ENCODE data around the gene SLC2A9.

Gene SLC2A9

DNA sequence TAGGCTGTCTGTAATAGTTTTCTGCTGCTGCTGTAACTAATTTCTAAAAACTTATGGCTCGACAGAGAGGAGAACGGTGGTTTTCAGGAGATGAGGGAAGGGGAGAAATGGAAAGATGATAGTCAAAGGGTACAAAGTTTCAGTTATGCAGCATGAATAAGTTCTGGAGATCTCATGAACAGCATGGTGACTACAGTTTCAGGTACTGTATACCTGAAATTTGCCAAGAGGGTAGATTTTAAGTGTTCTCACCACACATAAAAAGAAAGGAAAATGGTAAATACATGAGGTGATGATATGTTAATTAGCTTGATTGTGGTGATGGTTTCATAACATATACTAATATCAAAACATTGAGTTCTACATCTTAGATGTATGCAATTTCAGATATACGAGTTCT, 205.0 kb downstream of the SLC2A9 start:
- Histone ChIP-seq H3K4me3 (ENCODE audit: low read depth, low read length) (no peak overlapping the region), H3K14ac (ENCODE audit: low read length) (no peak overlapping the region), H2BK5ac (ENCODE audit: low read depth, low read length, poor library complexity) (no peak overlapping the region), H3K4me1 (ENCODE audit: control insufficient read depth in 1 of 2, insufficient read depth in 2 of 2, low read length in 2 of 2) (no peaks in the 10 kb centered on the region), H3K27ac (ENCODE audit: low read depth, low read length) (no peak overlapping the region), H4K91ac (ENCODE audit: low read depth, low read length) (no peak overlapping the region), H2BK12ac (ENCODE audit: low read length) (no peak overlapping the region), H3K27me3 (ENCODE audit: insufficient read depth, low read length) (no peaks in the 10 kb centered on the region), H3K23ac (ENCODE audit: low read length) (no peak overlapping the region), H4K12ac (ENCODE audit: low read depth, low read length) (no peak overlapping the region), H3K4me2 (ENCODE audit: low read length) (no peak overlapping the region), H2AK5ac (ENCODE audit: low read length) (no peak overlapping the region), H3K9ac (ENCODE audit: low read length) (no peak overlapping the region), H3K79me2 (ENCODE audit: control insufficient read depth, insufficient read depth, low read length, poor library complexity) (no peaks in the 10 kb centered on the region), H3K9me3 (ENCODE audit: insufficient read depth, low read depth, low read length) (peaks cover 2% of the 10 kb centered on the region), H3K79me1 (ENCODE audit: low read length) (no peaks in the 10 kb centered on the region), H3K18ac (ENCODE audit: low read length) (no peak overlapping the region), H2BK120ac (ENCODE audit: insufficient read depth, low read length, poor library complexity) (no peak overlapping the region), H3K36me3 (ENCODE audit: control insufficient read depth in 1 of 2, insufficient read depth in 2 of 2, low read length in 2 of 2) (no peaks in the 10 kb centered on the region), H3K4ac (ENCODE audit: low read depth, low read length) (no peak overlapping the region), H4K8ac (ENCODE audit: low read depth, low read length) (no peak overlapping the region), H2AFZ (ENCODE audit: insufficient read depth, low read length, poor library complexity) (no peak overlapping the region)
- no CpG with 5 or more reads among the region's 3 CpGs for WGBS (ENCODE audit: extremely low coverage, insufficient coverage, insufficient read length)
- DNase-seq = no peak

DNA sequence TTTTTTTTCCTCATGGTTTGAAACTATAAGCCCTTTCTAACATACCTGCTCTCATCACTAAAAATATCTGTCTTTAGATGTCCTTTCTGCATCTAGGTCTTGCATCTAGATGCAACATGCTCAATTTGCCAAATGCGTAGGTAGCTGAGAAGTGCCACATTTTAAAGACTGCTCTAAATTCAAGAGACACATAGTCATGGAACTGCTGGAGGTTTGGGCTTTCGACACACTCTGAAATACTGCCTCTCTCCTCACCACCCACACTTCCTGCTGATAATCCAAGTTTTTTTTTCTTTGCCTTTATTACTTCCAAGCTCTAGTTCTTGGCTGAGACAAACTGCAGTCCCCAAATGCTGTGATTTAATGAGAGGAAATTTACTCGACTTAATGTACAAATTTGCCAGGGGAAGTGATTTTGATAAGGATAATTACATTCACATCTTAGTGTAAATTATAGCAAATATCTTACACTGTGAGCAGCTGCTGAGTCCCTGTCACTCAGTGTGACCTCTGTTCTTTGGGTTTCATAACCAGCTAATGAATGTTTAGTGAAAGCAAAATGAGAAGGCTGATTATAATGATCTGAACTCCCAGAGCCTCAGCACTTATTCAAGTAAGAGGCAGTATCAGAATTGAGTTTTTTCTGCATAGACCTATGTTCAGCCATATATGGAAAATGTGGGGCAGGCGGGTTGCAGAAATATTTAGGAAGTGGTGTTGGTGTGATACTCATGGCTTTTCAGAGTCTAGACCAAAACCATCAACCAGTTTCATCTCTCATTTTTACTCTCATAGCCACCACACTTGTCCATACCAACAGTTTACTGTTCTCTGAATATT, 208.6 kb downstream of the SLC2A9 start:
- H3K4me2 ChIP-seq (ENCODE audit: low read length) = no peak overlapping the region
- no peak overlapping the region for H3K27ac ChIP-seq (ENCODE audit: low read depth, low read length)
- WGBS (ENCODE audit: extremely low coverage, insufficient coverage, insufficient read length) = no CpG with 5 or more reads among the region's 4 CpGs
- H3K9me3 ChIP-seq (ENCODE audit: insufficient read depth, low read depth, low read length) = peaks cover 1% of the 10 kb centered on the region
- no peaks in the 10 kb centered on the region for H3K27me3 ChIP-seq (ENCODE audit: insufficient read depth, low read length)
- no peak overlapping the region for H3K23ac ChIP-seq (ENCODE audit: low read length)
- H4K12ac ChIP-seq (ENCODE audit: low read depth, low read length) = no peak overlapping the region
- H3K79me2 ChIP-seq (ENCODE audit: control insufficient read depth, insufficient read depth, low read length, poor library complexity) = no peaks in the 10 kb centered on the region
- no peak overlapping the region for H2BK5ac ChIP-seq (ENCODE audit: low read depth, low read length, poor library complexity)
- H3K4me3 ChIP-seq (ENCODE audit: low read depth, low read length) = no peak overlapping the region
- no peak overlapping the region for H2BK12ac ChIP-seq (ENCODE audit: low read length)
- H3K4me1 ChIP-seq (ENCODE audit: control insufficient read depth in 1 of 2, insufficient read depth in 2 of 2, low read length in 2 of 2) = no peaks in the 10 kb centered on the region
- no peak overlapping the region for H2BK120ac ChIP-seq (ENCODE audit: insufficient read depth, low read length, poor library complexity)
- no peak for DNase-seq
- no peak overlapping the region for H2AFZ ChIP-seq (ENCODE audit: insufficient read depth, low read length, poor library complexity)
- H3K4ac ChIP-seq (ENCODE audit: low read depth, low read length) = no peak overlapping the region
- H2AK5ac ChIP-seq (ENCODE audit: low read length) = no peak overlapping the region
- H3K14ac ChIP-seq (ENCODE audit: low read length) = no peak overlapping the region
- H3K36me3 ChIP-seq (ENCODE audit: control insufficient read depth in 1 of 2, insufficient read depth in 2 of 2, low read length in 2 of 2) = no peaks in the 10 kb centered on the region
- H4K91ac ChIP-seq (ENCODE audit: low read depth, low read length) = no peak overlapping the region
- no peaks in the 10 kb centered on the region for H3K79me1 ChIP-seq (ENCODE audit: low read length)
- H4K8ac ChIP-seq (ENCODE audit: low read depth, low read length) = no peak overlapping the region
- no peak overlapping the region for H3K9ac ChIP-seq (ENCODE audit: low read length)
- H3K18ac ChIP-seq (ENCODE audit: low read length) = no peak overlapping the region

DNA sequence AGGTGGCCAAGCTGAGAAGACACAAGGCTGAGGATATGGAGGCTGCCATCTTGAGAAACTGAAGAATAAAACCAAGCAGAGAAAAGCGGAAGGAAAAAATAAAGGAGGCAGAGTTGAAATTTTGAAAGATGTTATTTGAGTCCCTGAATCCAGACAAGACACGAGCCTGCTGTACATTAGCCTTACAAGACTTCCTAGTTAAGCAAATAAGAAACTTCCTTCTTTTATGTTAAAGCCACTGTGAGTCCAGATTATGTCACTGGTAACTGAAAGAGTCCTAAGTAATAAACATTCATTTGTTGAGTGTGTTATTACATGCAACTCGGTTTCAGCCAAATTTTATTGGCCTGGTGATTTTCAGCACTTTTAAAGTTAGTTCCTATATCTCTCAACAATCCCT, 209.5 kb downstream of the SLC2A9 start:
- Histone ChIP-seq H3K27me3 (ENCODE audit: insufficient read depth, low read length) (no peaks in the 10 kb centered on the region), H2BK5ac (ENCODE audit: low read depth, low read length, poor library complexity) (no peak overlapping the region), H4K12ac (ENCODE audit: low read depth, low read length) (no peak overlapping the region), H3K27ac (ENCODE audit: low read depth, low read length) (no peak overlapping the region), H3K79me1 (ENCODE audit: low read length) (no peaks in the 10 kb centered on the region), H3K14ac (ENCODE audit: low read length) (no peak overlapping the region), H4K8ac (ENCODE audit: low read depth, low read length) (no peak overlapping the region), H3K36me3 (ENCODE audit: control insufficient read depth in 1 of 2, insufficient read depth in 2 of 2, low read length in 2 of 2) (no peaks in the 10 kb centered on the region), H3K18ac (ENCODE audit: low read length) (no peak overlapping the region), H2AFZ (ENCODE audit: insufficient read depth, low read length, poor library complexity) (no peak overlapping the region), H3K4me2 (ENCODE audit: low read length) (no peak overlapping the region), H3K23ac (ENCODE audit: low read length) (no peak overlapping the region), H2BK12ac (ENCODE audit: low read length) (no peak overlapping the region), H3K9me3 (ENCODE audit: insufficient read depth, low read depth, low read length) (no peaks in the 10 kb centered on the region), H3K79me2 (ENCODE audit: control insufficient read depth, insufficient read depth, low read length, poor library complexity) (no peaks in the 10 kb centered on the region), H3K4me1 (ENCODE audit: control insufficient read depth in 1 of 2, insufficient read depth in 2 of 2, low read length in 2 of 2) (no peaks in the 10 kb centered on the region), H4K91ac (ENCODE audit: low read depth, low read length) (no peak overlapping the region), H2BK120ac (ENCODE audit: insufficient read depth, low read length, poor library complexity) (no peak overlapping the region), H3K4me3 (ENCODE audit: low read depth, low read length) (no peak overlapping the region), H2AK5ac (ENCODE audit: low read length) (no peak overlapping the region), H3K4ac (ENCODE audit: low read depth, low read length) (no peak overlapping the region), H3K9ac (ENCODE audit: low read length) (no peak overlapping the region)
- no CpG with 5 or more reads among the region's 3 CpGs for WGBS (ENCODE audit: extremely low coverage, insufficient coverage, insufficient read length)
- no peak for DNase-seq

- Histone ChIP-seq H3K9me3 (ENCODE audit: insufficient read depth, low read depth, low read length) (peaks cover 3% of the 10 kb centered on the region), H4K8ac (ENCODE audit: low read depth, low read length) (no peak overlapping the region), H3K79me1 (ENCODE audit: low read length) (no peaks in the 10 kb centered on the region)
These were observed 213.2 kb downstream of the SLC2A9 start for GRCh38 chr4:9808077-9808476.

More at GRCh38 chr4:9808077-9808476, 213.2 kb downstream of the SLC2A9 start:
- Histone ChIP-seq H3K9ac (ENCODE audit: low read length) (no peak overlapping the region), H3K4me3 (ENCODE audit: low read depth, low read length) (no peak overlapping the region), H2AK5ac (ENCODE audit: low read length) (no peak overlapping the region), H3K27me3 (ENCODE audit: insufficient read depth, low read length) (no peaks in the 10 kb centered on the region), H3K79me2 (ENCODE audit: control insufficient read depth, insufficient read depth, low read length, poor library complexity) (no peaks in the 10 kb centered on the region), H3K4me2 (ENCODE audit: low read length) (no peak overlapping the region), H3K27ac (ENCODE audit: low read depth, low read length) (no peak overlapping the region), H2BK12ac (ENCODE audit: low read length) (no peak overlapping the region), H2AFZ (ENCODE audit: insufficient read depth, low read length, poor library complexity) (no peak overlapping the region), H4K91ac (ENCODE audit: low read depth, low read length) (no peak overlapping the region), H3K18ac (ENCODE audit: low read length) (no peak overlapping the region), H2BK120ac (ENCODE audit: insufficient read depth, low read length, poor library complexity) (no peak overlapping the region), H2BK5ac (ENCODE audit: low read depth, low read length, poor library complexity) (no peak overlapping the region), H3K4me1 (ENCODE audit: control insufficient read depth in 1 of 2, insufficient read depth in 2 of 2, low read length in 2 of 2) (no peaks in the 10 kb centered on the region), H3K23ac (ENCODE audit: low read length) (no peak overlapping the region), H4K12ac (ENCODE audit: low read depth, low read length) (no peak overlapping the region), H3K14ac (ENCODE audit: low read length) (no peak overlapping the region), H3K36me3 (ENCODE audit: control insufficient read depth in 1 of 2, insufficient read depth in 2 of 2, low read length in 2 of 2) (no peaks in the 10 kb centered on the region), H3K4ac (ENCODE audit: low read depth, low read length) (no peak overlapping the region)
- DNase-seq = no peak
- no CpG with 5 or more reads among the region's 5 CpGs for WGBS (ENCODE audit: extremely low coverage, insufficient coverage, insufficient read length)
